ENCODE measurements around the gene NPHS1. TPM values are rescaled to one million over a fixed set of nuclear protein-coding genes. Genes with fewer than 3 reads are reported as not detected.

The NPHS1 gene
- total RNA-seq, 1 donor from 2014 or later, result not detected

DNA sequence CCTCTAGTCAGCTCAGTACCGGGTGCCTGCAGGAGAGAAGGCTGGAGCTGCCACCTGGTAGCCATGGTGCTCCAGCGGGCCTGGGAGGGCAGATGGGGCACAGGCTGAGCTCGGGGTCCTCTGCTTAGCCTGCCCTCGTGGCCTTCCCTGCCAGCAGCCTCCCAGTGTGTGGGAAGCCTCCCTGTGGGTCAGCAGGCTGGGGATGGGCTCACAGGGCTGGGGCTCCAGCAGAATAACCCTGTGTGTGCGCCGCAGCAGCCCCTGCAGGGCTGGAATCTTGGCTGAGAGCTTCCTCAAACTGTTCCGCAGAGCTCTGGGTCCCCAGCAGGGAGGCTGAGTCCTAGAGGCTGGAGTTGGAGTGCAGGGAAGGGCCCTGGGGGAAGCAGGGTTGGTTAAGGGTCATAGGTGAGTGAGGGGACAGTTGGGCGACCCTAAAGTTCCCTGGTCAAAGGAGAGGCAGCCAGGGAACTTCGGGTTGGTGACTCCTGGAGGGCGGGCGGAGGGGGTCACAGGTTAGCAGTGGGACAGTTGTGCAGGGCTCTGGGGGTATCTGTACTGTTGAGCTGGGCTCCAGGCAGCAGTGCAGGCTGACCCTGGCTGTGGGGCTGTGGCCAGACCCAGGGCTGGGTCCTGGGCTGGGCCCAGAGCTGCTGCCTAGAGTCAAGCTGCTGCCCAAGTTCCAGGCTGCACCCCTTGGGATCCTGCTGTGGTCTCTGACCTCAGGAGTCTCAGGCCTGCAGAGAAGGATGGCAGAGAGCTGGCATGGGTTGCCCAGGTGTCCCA lies 62.9 kb downstream of the NPHS1 start:
- DNase-seq (ENCODE audit: extremely low spot score in 2 of 2), result no peak
- no peaks in the 10 kb centered on the region for H3K27me3 ChIP-seq
- H3K4me1 ChIP-seq, result no peaks in the 10 kb centered on the region
- H3K9me3 ChIP-seq, result no peaks in the 10 kb centered on the region
- no peaks in the 10 kb centered on the region for H3K36me3 ChIP-seq
- no peak overlapping the region for H3K4me3 ChIP-seq
- no peak overlapping the region for H3K27ac ChIP-seq
- TF ChIP-seq POLR2A (IDR thresholded peaks at IDR 0.05) (no peak), POLR2AphosphoS5 (IDR thresholded peaks at IDR 0.05; ENCODE audit: insufficient read depth in 1 of 2, low read depth in 1 of 2) (no peak)
- TF ChIP-seq, protein P1, sequence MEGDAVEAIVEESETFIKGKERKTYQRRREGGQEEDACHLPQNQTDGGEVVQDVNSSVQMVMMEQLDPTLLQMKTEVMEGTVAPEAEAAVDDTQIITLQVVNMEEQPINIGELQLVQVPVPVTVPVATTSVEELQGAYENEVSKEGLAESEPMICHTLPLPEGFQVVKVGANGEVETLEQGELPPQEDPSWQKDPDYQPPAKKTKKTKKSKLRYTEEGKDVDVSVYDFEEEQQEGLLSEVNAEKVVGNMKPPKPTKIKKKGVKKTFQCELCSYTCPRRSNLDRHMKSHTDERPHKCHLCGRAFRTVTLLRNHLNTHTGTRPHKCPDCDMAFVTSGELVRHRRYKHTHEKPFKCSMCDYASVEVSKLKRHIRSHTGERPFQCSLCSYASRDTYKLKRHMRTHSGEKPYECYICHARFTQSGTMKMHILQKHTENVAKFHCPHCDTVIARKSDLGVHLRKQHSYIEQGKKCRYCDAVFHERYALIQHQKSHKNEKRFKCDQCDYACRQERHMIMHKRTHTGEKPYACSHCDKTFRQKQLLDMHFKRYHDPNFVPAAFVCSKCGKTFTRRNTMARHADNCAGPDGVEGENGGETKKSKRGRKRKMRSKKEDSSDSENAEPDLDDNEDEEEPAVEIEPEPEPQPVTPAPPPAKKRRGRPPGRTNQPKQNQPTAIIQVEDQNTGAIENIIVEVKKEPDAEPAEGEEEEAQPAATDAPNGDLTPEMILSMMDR (IDR thresholded peaks at IDR 0.05), result no peak
- intact Hi-C loops (cut with DNase I), result no loop called here

DNA sequence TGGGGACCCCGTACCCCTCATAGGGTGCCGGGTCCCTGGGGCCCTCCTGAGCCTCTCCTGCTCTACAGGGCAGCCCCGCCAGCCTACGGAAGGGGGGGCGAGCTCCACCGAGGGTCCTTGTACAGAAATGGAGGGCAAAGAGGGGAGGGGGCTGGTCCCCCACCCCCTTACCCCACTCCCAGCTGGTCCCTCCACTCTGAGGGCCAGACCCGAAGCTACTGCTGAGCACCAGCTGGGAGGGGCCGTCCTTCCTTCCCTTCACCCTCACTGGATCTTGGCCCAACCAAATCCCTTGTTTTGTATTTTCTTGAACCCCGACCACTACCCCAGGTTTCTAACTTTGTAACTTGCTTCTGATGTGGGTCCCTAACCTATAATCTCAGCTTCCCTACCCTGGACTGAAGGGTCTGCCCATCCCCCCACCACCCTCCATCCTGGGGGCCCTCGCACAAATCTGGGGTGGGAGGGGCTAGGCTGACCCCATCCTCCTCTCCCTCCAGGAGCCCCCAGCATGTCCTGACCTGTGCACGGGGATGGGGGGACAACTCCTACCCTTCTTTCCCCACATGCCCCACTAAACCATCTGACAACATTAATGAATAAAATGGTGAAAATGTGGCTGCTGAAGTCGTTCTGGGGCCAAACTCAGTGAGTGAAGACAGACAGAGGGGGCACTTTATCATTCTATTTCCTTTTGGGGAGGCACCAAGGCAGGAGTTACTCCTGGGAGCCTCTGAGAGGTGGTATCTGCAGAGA lies 63.9 kb downstream of the NPHS1 start:
- no peak for DNase-seq (ENCODE audit: extremely low spot score in 2 of 2)
- Histone ChIP-seq H3K27me3 (no peaks in the 10 kb centered on the region), H3K4me3 (no peak overlapping the region), H3K36me3 (no peaks in the 10 kb centered on the region), H3K27ac (no peak overlapping the region), H3K4me1 (no peaks in the 10 kb centered on the region), H3K9me3 (no peaks in the 10 kb centered on the region)
- TF ChIP-seq POLR2AphosphoS5 (IDR thresholded peaks at IDR 0.05; ENCODE audit: insufficient read depth in 1 of 2, low read depth in 1 of 2), result no peak
- intact Hi-C loops (cut with DNase I), result no loop called here

DNA sequence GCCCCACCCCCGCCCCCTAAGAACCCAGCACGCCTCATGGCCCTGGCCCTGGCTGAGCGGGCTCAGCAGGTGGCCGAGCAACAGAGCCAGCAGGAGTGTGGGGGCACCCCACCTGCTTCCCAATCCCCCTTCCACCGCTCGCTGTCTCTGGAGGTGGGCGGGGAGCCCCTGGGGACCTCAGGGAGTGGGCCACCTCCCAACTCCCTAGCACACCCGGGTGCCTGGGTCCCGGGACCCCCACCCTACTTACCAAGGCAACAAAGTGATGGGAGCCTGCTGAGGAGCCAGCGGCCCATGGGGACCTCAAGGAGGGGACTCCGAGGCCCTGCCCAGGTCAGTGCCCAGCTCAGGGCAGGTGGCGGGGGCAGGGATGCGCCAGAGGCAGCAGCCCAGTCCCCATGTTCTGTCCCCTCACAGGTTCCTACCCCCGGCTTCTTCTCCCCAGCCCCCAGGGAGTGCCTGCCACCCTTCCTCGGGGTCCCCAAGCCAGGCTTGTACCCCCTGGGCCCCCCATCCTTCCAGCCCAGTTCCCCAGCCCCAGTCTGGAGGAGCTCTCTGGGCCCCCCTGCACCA lies 65.0 kb downstream of the NPHS1 start:
- Histone ChIP-seq H3K4me1 (no peaks in the 10 kb centered on the region), H3K27ac (no peak overlapping the region), H3K9me3 (no peaks in the 10 kb centered on the region), H3K4me3 (no peak overlapping the region), H3K27me3 (no peaks in the 10 kb centered on the region), H3K36me3 (peaks cover 0 to 1% of the 10 kb centered on the region in 2 donors)
- no peak for DNase-seq (ENCODE audit: extremely low spot score in 2 of 2)
- intact Hi-C loops (cut with DNase I), result no loop called here
- TF ChIP-seq POLR2AphosphoS5 (IDR thresholded peaks at IDR 0.05; ENCODE audit: insufficient read depth in 1 of 2, low read depth in 1 of 2), result no peak
- TF ChIP-seq, protein P1 (IDR thresholded peaks at IDR 0.05), result no peak
- TF ChIP-seq POLR2A (IDR thresholded peaks at IDR 0.05), result no peak

DNA sequence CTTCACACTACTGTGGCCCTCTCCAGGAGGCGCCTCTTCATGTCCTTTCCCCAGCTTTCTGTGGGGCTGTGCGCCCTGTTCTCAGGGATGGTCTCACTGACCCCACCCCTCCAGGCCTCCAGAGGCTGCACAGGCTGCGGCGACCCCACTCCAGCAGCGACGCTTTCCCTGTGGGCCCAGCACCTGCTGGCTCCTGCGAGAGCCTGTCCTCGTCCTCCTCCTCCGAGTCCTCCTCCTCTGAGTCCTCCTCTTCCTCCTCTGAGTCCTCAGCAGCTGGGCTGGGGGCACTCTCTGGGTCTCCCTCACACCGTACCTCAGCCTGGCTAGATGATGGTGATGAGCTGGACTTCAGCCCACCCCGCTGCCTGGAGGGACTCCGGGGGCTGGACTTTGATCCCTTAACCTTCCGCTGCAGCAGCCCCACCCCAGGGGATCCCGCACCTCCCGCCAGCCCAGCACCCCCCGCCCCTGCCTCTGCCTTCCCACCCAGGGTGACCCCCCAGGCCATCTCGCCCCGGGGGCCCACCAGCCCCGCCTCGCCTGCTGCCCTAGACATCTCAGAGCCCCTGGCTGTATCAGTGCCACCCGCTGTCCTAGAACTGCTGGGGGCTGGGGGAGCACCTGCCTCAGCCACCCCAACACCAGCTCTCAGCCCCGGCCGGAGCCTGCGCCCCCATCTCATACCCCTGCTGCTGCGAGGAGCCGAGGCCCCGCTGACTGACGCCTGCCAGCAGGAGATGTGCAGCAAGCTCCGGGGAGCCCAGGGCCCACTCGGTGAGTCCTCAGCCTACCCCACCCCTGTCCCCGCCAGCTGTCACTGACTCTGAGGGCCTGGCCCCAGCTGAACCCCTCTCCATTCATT lies 65.8 kb downstream of the NPHS1 start:
- H3K27ac ChIP-seq, result no peak overlapping the region
- intact Hi-C loops (cut with DNase I), result no loop called here
- H3K9me3 ChIP-seq, result no peaks in the 10 kb centered on the region
- H3K4me1 ChIP-seq, result no peaks in the 10 kb centered on the region
- TF ChIP-seq POLR2AphosphoS5 (IDR thresholded peaks at IDR 0.05; ENCODE audit: insufficient read depth in 1 of 2, low read depth in 1 of 2) (no peak), POLR2A (IDR thresholded peaks at IDR 0.05) (no peak)
- TF ChIP-seq, protein P1 (IDR thresholded peaks at IDR 0.05), result no peak
- no peaks in the 10 kb centered on the region for H3K27me3 ChIP-seq
- DNase-seq (ENCODE audit: extremely low spot score in 2 of 2), result no peak
- peaks cover 0 to 4% of the 10 kb centered on the region in 2 donors for H3K36me3 ChIP-seq
- H3K4me3 ChIP-seq, result no peak overlapping the region

DNA sequence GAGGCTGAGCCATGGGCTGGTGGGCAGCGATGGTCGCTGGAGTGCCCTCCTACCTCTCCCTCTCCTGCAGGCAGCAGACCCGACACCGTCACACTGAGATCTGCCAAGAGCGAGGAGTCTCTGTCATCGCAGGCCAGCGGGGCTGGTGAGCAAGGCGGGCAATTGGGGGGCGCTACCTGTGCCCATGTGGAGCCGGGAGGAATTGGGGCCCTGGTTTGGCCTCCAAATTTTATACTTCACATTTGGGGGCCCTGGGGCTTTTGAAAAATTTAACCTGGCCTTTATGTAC lies 67.0 kb downstream of the NPHS1 start:
- no peaks in the 10 kb centered on the region for H3K4me1 ChIP-seq
- intact Hi-C loops (cut with DNase I), result no loop called here
- H3K27me3 ChIP-seq, result no peaks in the 10 kb centered on the region
- no peak for DNase-seq (ENCODE audit: extremely low spot score in 2 of 2)
- no peak overlapping the region for H3K4me3 ChIP-seq
- TF ChIP-seq, protein P1 (IDR thresholded peaks at IDR 0.05), result no peak
- no peak for TF ChIP-seq POLR2AphosphoS5 (IDR thresholded peaks at IDR 0.05; ENCODE audit: insufficient read depth in 1 of 2, low read depth in 1 of 2)
- no peak for TF ChIP-seq POLR2A (IDR thresholded peaks at IDR 0.05)
- no peak overlapping the region for H3K27ac ChIP-seq
- peaks cover 0 to 16% of the 10 kb centered on the region in 2 donors for H3K36me3 ChIP-seq
- H3K9me3 ChIP-seq, result no peaks in the 10 kb centered on the region

All from vagina (tissue), 2 donors.